DND-41 (cell line): ENCODE measurements around the gene BCO2.

Source experiments
- CTCF ChIP-seq: IDR thresholded peaks from 2 replicates; pipeline ENCODE4 v1.5.1; 2012; ENCODE audit warnings: borderline replicate concordance, low read length, moderate library complexity, mild to moderate bottlenecking; ENCODE audit not compliant: poor library complexity, severe bottlenecking; ENCODE audit errors: extremely low read depth
- EZH2 ChIP-seq: IDR thresholded peaks from 3 replicates; pipeline ENCODE4 v1.6.1; 2012; ENCODE audit warnings: borderline replicate concordance, low read depth, mild to moderate bottlenecking, moderate library complexity, low read length, inconsistent platforms; ENCODE audit not compliant: severe bottlenecking

DNA sequence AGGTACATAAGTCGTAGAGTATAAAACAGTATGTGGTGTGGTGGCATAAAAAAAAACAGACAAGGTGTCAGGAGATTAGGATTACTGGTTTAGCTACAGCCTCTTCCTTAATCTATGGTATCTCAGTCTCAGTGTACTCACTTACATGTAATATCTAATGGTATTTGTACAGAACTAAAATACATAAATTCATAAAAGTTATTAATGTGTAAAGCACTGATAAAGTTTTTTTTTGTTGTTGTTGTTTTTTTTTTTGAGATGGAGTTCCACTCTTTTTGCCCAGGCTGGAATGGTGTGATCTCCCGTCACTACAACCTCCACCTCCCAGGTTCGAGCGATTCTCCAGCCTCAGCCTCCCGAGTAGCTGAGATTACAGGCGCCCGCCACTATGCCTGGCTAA is 53.8 kb downstream of the BCO2 start:
- TF ChIP-seq CTCF (no peak), EZH2 (no peak)
